Stimulated activated CD4-positive, alpha-beta T cell treated with anti-CD3 and anti-CD28 coated beads, Interleukin-1b, Interleukin-23, amount 100 ng/mL, for 1 hour (primary cell): ENCODE results near the gene MAD1L1.

ENCODE experiments used
- DNase-seq, 2 donors: peaks; one replicate each; pipeline ENCODE4 v3.0.0-alpha.2; 2020; ENCODE audit warnings: low read depth in 2 of 2

Gene MAD1L1

GRCh38 chr7:2104716-2105115, 128.0 kb downstream of the MAD1L1 start:
- DNase-seq, result no peak

- peak in 1 of 2 donors; percentile 59 for DNase-seq
These were observed 128.5 kb downstream of the MAD1L1 start for GRCh38 chr7:2104107-2104710.

GRCh38 chr7:2103071-2103898, 129.5 kb downstream of the MAD1L1 start:
- DNase-seq, result no peak

DNA sequence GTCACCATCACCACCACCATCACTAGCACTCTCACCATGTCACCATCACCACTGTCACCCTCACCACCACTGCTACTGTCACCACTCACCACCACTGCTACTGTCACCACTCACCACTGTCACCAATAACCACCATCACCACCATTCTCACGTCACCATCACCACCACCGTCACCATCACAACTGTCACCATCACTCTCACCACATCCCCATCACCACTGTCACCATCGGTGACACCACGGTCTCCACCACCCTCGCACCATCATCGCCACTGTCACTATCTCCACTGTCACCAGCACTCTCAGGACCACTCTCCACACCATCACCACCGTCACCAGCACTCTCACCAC, 130.4 kb downstream of the MAD1L1 start:
- no peak for DNase-seq

DNA sequence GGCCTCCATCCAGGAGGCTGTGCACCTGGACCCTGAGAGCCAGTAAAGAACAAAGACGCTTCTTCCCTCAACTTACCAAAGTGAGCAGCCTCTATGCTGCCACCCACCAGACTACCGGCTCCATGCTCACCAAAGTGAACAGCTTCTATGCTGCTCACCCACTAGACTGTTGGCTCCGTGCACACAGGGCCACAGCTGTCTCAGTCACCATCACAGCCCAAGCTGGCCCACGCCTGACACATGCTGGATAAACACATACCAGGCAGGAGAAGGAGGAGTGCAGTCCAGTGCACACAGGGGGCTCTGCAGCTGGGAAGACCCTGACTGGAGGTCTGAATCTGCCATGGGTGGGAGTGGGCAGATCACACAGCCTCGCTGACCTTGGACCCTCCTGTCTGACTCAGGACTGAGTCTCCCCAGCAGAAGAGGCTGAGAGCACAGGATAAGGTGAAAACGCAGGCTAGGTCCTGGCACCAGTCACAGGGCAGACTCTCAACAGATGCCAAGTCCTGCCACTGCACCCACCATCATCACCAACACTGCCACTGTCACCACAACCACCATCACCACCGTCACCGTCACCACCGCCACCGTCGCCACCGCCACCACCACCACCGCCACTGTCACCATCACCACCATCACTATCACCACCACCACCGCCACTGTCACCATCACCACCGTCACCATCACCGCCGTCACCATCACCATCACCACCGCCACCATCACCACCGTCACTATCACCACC, 130.9 kb downstream of the MAD1L1 start:
- DNase-seq, result no peak

- DNase-seq, result no peak
These were observed 132.2 kb downstream of the MAD1L1 start for GRCh38 chr7:2100278-2101208.

GRCh38 chr7:2099048-2099957, 133.4 kb downstream of the MAD1L1 start:
- no peak for DNase-seq

DNA sequence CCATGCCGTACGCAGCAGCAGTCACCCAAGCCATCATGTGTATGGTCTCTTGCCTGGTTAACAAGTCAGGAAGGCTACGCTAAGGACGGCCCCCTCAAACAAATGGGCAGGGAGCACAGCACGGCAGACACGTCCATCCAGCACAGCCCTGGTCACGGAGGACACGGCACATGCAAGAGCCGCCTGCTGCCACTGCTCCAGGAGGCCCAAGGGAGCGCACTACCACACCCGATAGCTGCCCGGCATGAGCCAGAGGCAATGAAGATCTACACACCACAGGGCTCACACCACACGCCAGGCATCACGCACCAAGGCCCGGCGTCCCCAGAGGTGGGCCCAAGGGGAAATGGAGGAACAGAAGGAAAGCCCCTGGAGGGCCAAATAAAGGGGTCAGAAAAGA, 134.2 kb downstream of the MAD1L1 start:
- DNase-seq, result no peak

GRCh38 chr7:2098056-2098455, 134.7 kb downstream of the MAD1L1 start:
- no peak for DNase-seq

DNA sequence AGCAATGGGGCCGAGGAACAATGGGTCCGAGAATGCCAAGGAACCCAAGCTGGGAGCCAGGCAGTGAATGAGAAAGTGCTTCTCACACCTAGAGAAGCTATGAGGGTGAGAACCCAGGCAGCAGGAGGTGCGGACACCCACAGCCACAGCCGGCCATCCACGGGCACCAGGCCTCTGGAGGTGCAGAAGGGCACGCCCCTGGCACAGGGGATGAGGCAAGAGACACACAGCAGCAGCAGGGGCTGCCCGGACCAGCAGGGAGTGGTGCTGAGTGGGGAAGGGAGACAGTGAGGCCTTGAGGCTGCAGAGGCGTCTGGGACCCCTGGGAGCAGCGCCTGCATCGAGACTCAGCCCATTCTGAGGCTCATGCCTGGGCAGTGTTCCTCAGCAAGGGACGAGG, 135.3 kb downstream of the MAD1L1 start:
- no peak for DNase-seq

GRCh38 chr7:2096692-2097387, 135.9 kb downstream of the MAD1L1 start:
- no peak for DNase-seq

- DNase-seq, result no peak
These were observed 137.3 kb downstream of the MAD1L1 start for GRCh38 chr7:2095436-2095835.

- no peak for DNase-seq
These were observed 138.2 kb downstream of the MAD1L1 start for GRCh38 chr7:2094454-2095045.

- DNase-seq, result no peak
These were observed 138.9 kb downstream of the MAD1L1 start for GRCh38 chr7:2093843-2094220.

GRCh38 chr7:2093215-2093842, 139.4 kb downstream of the MAD1L1 start:
- no peak for DNase-seq

GRCh38 chr7:2092279-2092678, 140.5 kb downstream of the MAD1L1 start:
- no peak for DNase-seq

DNA sequence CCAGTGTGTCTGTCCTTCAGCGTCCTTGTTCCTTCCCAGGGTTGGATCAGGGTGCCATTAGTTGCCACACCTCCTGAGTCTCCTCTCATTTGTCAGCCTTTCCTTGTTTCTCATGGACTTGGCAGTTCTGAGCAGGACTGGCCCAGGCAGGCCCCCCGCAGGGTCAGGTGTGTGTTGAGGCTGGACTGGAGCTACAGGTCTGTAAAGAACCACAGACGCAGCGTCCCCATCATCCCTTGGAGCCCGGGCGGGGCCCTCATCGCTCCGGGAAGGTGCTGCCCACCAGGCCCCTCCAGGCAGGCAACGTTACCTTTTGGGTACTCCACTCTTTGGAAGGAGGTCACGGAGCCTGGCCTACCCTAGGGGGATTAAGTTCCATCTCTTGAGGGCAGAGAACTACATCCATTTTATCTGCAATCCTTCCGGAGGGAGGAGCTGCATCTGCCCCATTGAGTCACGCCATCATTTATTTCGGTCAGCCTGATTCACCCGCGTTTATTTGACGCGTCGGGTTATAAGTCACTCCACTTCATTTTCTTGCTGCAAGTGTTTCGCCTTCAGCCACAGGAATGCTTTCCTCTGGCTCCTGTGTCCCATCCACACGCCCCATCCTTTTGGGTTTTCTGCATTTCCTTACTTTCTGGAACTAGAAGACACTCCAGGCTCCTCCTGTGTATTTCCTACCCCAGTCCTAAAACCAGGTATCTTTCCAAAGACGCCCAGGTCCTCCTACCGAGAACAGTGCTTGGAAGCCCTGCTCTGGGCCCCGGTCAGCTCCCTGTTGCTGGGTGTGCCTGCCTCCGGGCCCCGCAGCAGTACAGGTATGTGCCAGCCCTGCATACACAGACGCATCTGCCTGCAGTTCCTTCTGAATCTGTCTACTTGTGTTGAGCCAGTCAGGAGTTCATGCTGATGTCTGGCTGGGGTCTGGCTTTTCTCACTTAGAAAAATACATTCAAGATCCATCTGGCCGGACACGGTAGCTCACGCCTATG, 141.9 kb downstream of the MAD1L1 start:
- no peak for DNase-seq

GRCh38 chr7:2088801-2089200, 143.9 kb downstream of the MAD1L1 start:
- DNase-seq, result no peak
